NB4 (cell line): ENCODE data around the gene MED15.

Experiments
- DNase-seq: peaks from one replicate; pipeline ENCODE4 v3.0.0; 2010; ENCODE audit warnings: low read depth
- H3K4me3 ChIP-seq: one replicate; pipeline ENCODE4 v1.5.1; 2011; ENCODE audit warnings: mild to moderate bottlenecking, low read depth, low read length, moderate library complexity
- CTCF ChIP-seq: IDR thresholded peaks from one replicate; pipeline ENCODE4 v1.5.1; 2012; ENCODE audit warnings: low read depth, low read length
- MAX ChIP-seq: IDR thresholded peaks from 2 replicates; pipeline ENCODE4 v1.6.1; 2011; ENCODE audit warnings: low read depth, low read length
- MYC ChIP-seq: IDR thresholded peaks from 2 replicates; pipeline ENCODE4 v1.6.1; 2011; ENCODE audit warnings: low read depth, low read length
- POLR2A ChIP-seq: IDR thresholded peaks from 2 replicates; pipeline ENCODE4 v1.6.1; 2011; ENCODE audit warnings: mild to moderate bottlenecking; ENCODE audit not compliant: insufficient read length; ENCODE audit errors: extremely low read depth

MED15 gene

GRCh38 chr22:20491346-20491745 is 16.1 kb upstream of the MED15 start:
- TF ChIP-seq MYC: no peak
- no peak for TF ChIP-seq CTCF
- no peak for TF ChIP-seq POLR2A
- no peak for TF ChIP-seq MAX
- no peak for DNase-seq
- H3K4me3 ChIP-seq: no peak overlapping the region

GRCh38 chr22:20494978-20495860 is 12.2 kb upstream of the MED15 start, which contains the start of gene KLHL22:
Gene KLHL22, minus strand, starts transcription at chr22:20495795. Its CDS starts 6,584 bp downstream, at chr22:20489211.
- no peak for TF ChIP-seq MYC
- TF ChIP-seq CTCF: no peak
- TF ChIP-seq MAX: no peak
- TF ChIP-seq POLR2A: no peak
- DNase-seq: peak; percentile 69
- H3K4me3 ChIP-seq: peak within 1 kb of the TSS; percentile 76

GRCh38 chr22:20495861-20496681 is 11.3 kb upstream of the MED15 start:
- H3K4me3 ChIP-seq: peak overlapping the region; percentile 76
- peak; percentile 94 for DNase-seq
- no peak for TF ChIP-seq POLR2A
- TF ChIP-seq MYC: no peak
- TF ChIP-seq CTCF: peak; percentile 69
- TF ChIP-seq MAX: peak; percentile 63

GRCh38 chr22:20497426-20497825 is 10.0 kb upstream of the MED15 start:
- TF ChIP-seq MAX: no peak
- no peak for DNase-seq
- no peak overlapping the region for H3K4me3 ChIP-seq

GRCh38 chr22:20498913-20499312 is 8.5 kb upstream of the MED15 start:
- H3K4me3 ChIP-seq: no peak overlapping the region
- no peak for DNase-seq
- TF ChIP-seq CTCF (no peak), MAX (no peak), POLR2A (no peak), MYC (no peak)
